Esophagus squamous epithelium (tissue), 5 donors: ENCODE data around the gene CMTM8. TPM values are rescaled to one million over a fixed set of nuclear protein-coding genes. Genes with fewer than 3 reads are reported as not detected.

Experiments
- DNase-seq: peaks from one replicate; lab custom pipeline; 2025; lab: John Stamatoyannopoulos, UW
- H3K27ac ChIP-seq, 4 donors: fragments of 200-600 bp; sonication (generic); one replicate each; pipeline ENCODE4 v1.5.1; 2016 to 2019; ENCODE audit warnings: mild to moderate bottlenecking in 1 of 4
- H3K27me3 ChIP-seq, 4 donors: fragments of 200-600 bp; sonication (generic); 1 replicate in 3 of 4; 2 replicates in 1 of 4; pipeline versions ENCODE4 v1.5.1 to v1.6.0; 2017 to 2021; ENCODE audit warnings: antibody characterized with exemption in 1 of 4
- H3K36me3 ChIP-seq, 3 donors: fragments of 200-600 bp; sonication (generic); one replicate each; pipeline ENCODE4 v1.5.1; 2016 to 2019
- H3K4me1 ChIP-seq, 3 donors: fragments of 200-600 bp; sonication (generic); one replicate each; pipeline ENCODE4 v1.5.1; 2017 to 2019
- H3K4me3 ChIP-seq, 4 donors: fragments of 200-600 bp; sonication (generic); 1 replicate in 3 of 4; 2 replicates in 1 of 4; pipeline ENCODE4 v1.5.1; 2016 to 2019; ENCODE audit warnings: mild to moderate bottlenecking in 2 of 4, moderate library complexity in 1 of 4
- H3K9me3 ChIP-seq, 3 donors: fragments of 200-600 bp; sonication (generic); one replicate each; pipeline ENCODE4 v1.5.1; 2016 to 2019
- CTCF ChIP-seq, 6 experiments: fragments of 450-650 bp in 4 of 6; fragments of 200-600 bp in 2 of 6; sonication (generic) in 2 of 6; IDR thresholded peaks; one replicate each; pipeline ENCODE4 v1.5.1; 2016 to 2019; ENCODE audit warnings: antibody characterized with exemption in 6 of 6, mild to moderate bottlenecking in 4 of 6, moderate library complexity in 4 of 6
- POLR2A ChIP-seq, 4 donors: fragments of 450-650 bp; IDR thresholded peaks; one replicate each; pipeline ENCODE4 v1.6.1; 2017; ENCODE audit warnings: antibody characterized with exemption in 4 of 4, mild to moderate bottlenecking in 4 of 4, moderate library complexity in 3 of 4
- WGBS, 2 donors: methylation state at CpG; one replicate each; pipeline ENCODE4 v1.1.5; 2018; 5-methylcytosine and 5-hydroxymethylcytosine counted together
- intact Hi-C: fragments of 100-400 bp; cut with DNase I; formaldehyde crosslinking; loops from one replicate; pipeline ENCODE4 v1.15.0; 2022
- total RNA-seq, 4 donors: library from RNA; depleted of rRNA; stranded (reverse); fragments of >200 nt; gene quantifications; one replicate each; pipeline ENCODE4 v1.1.0, GENCODE V29; 2016
- donor health status: DM: yes; HTN: yes; CAD: no.

CMTM8 gene
- total RNA-seq, 4 donors from 2014 or later: 3.8 to 7.4 (median 4.3) TPM

GRCh38 chr3:32202496-32202895 is 36.0 kb upstream of the CMTM8 start:
- Histone ChIP-seq H3K9me3 (no peaks in the 10 kb centered on the region), H3K4me1 (peaks cover 0 to 6% (median 0%) of the 10 kb centered on the region in 3 donors), H3K27ac (no peak overlapping the region), H3K27me3 (peaks cover 0 to 28% (median 0%) of the 10 kb centered on the region in 4 donors), H3K36me3 (no peaks in the 10 kb centered on the region), H3K4me3 (no peak overlapping the region)
- TF ChIP-seq POLR2A (IDR thresholded peaks at IDR 0.05) (no peak), CTCF (IDR thresholded peaks at IDR 0.05) (no peak)
- 82 to 94% methylated on average over 1 of the region's 1 CpG for WGBS, 2 donors
- intact Hi-C loops: no loop called here
- no peak for DNase-seq

GRCh38 chr3:32203854-32204253 is 34.6 kb upstream of the CMTM8 start:
- Histone ChIP-seq H3K4me3 (no peak overlapping the region), H3K4me1 (peaks cover 0 to 6% (median 0%) of the 10 kb centered on the region in 3 donors), H3K9me3 (no peaks in the 10 kb centered on the region), H3K36me3 (no peaks in the 10 kb centered on the region), H3K27me3 (peaks cover 0 to 25% (median 0%) of the 10 kb centered on the region in 4 donors), H3K27ac (no peak overlapping the region)
- TF ChIP-seq POLR2A (IDR thresholded peaks at IDR 0.05): no peak
- no peak for TF ChIP-seq CTCF (IDR thresholded peaks at IDR 0.05)
- intact Hi-C loops: no loop called here
- DNase-seq: no peak

GRCh38 chr3:32208447-32208846 is 30.0 kb upstream of the CMTM8 start:
- no peaks in the 10 kb centered on the region for H3K36me3 ChIP-seq
- TF ChIP-seq CTCF (IDR thresholded peaks at IDR 0.05) (no peak), POLR2A (IDR thresholded peaks at IDR 0.05) (no peak)
- 54 to 57% methylated on average over 4 of the region's 4 CpGs for WGBS, 2 donors
- DNase-seq: no peak
- no peaks in the 10 kb centered on the region for H3K9me3 ChIP-seq
- intact Hi-C loops: no loop called here
- no peak overlapping the region for H3K27ac ChIP-seq
- H3K4me3 ChIP-seq: no peak overlapping the region
- H3K27me3 ChIP-seq: peaks cover 0 to 7% (median 0%) of the 10 kb centered on the region in 4 donors
- H3K4me1 ChIP-seq: no peaks in the 10 kb centered on the region

GRCh38 chr3:32215185-32215584 is 23.3 kb upstream of the CMTM8 start:
- 86 to 92% methylated on average over 2 of the region's 2 CpGs for WGBS, 2 donors
- peaks cover 0 to 5% (median 0%) of the 10 kb centered on the region in 3 donors for H3K9me3 ChIP-seq
- intact Hi-C loops: no loop called here
- TF ChIP-seq POLR2A (IDR thresholded peaks at IDR 0.05) (no peak), CTCF (IDR thresholded peaks at IDR 0.05) (no peak)
- peaks cover 0 to 13% (median 0%) of the 10 kb centered on the region in 4 donors for H3K27me3 ChIP-seq
- H3K36me3 ChIP-seq: no peaks in the 10 kb centered on the region
- no peak overlapping the region for H3K4me3 ChIP-seq
- no peaks in the 10 kb centered on the region for H3K4me1 ChIP-seq
- DNase-seq: no peak
- H3K27ac ChIP-seq: no peak overlapping the region

GRCh38 chr3:32216172-32216783 is 22.2 kb upstream of the CMTM8 start:
- intact Hi-C loops: no loop called here
- no peak overlapping the region for H3K27ac ChIP-seq
- H3K36me3 ChIP-seq: no peaks in the 10 kb centered on the region
- DNase-seq: no peak
- H3K4me1 ChIP-seq: no peaks in the 10 kb centered on the region
- WGBS, 2 donors: 61 to 69% methylated on average over 10 of the region's 10 CpGs
- TF ChIP-seq POLR2A (IDR thresholded peaks at IDR 0.05): no peak
- H3K4me3 ChIP-seq: no peak overlapping the region
- H3K27me3 ChIP-seq: peaks cover 0 to 13% (median 0%) of the 10 kb centered on the region in 4 donors
- H3K9me3 ChIP-seq: peaks cover 0 to 5% (median 0%) of the 10 kb centered on the region in 3 donors
